ENCODE results near the gene TCFL5.

GRCh38 chr20:62822239-62822787 lies 39.3 kb downstream of the TCFL5 start:
- TF ChIP-seq CTCF (IDR thresholded peaks at IDR 0.05): no peak
- no peak for TF ChIP-seq POLR2A (IDR thresholded peaks at IDR 0.05)

Measured in Peyer's patch (tissue), 4 donors.